ENCODE data around the gene ALOX5. TPM values are rescaled to one million over a fixed set of nuclear protein-coding genes. Genes with fewer than 3 reads are reported as not detected.
"Not testable (repeated sequence)": the region's sequence is repeated elsewhere in the genome, so short reads cannot be mapped to it uniquely, and the experiment has no call there.

Gene ALOX5
- polyA plus RNA-seq, 1 of the 3 experiments (the other 2 are of a cell fraction): not detected

GRCh38 chr10:45411607-45411940 is 37.6 kb downstream of the ALOX5 start (continued):
- TF ChIP-seq MAX (IDR thresholded peaks at IDR 0.05; ENCODE audit: low read depth): no peak
- no peak for TF ChIP-seq ZBTB33 (IDR thresholded peaks at IDR 0.05; ENCODE audit: borderline replicate concordance, low read depth)
- TF ChIP-seq MXI1 (IDR thresholded peaks at IDR 0.05; ENCODE audit: low read depth, low read length): no peak
- TF ChIP-seq POLR2AphosphoS5 (IDR thresholded peaks at IDR 0.05; ENCODE audit: low read depth, low read length): no peak
- no peak for TF ChIP-seq YY1 (IDR thresholded peaks at IDR 0.05; ENCODE audit: low read depth)
- TF ChIP-seq EP300 (IDR thresholded peaks at IDR 0.05; ENCODE audit: borderline replicate concordance in 1 of 2, low read depth in 1 of 2, low read length in 1 of 2): no peak
- no peak for TF ChIP-seq USF1 (IDR thresholded peaks at IDR 0.05; ENCODE audit: borderline replicate concordance, low read depth)
- TF ChIP-seq TEAD4 (IDR thresholded peaks at IDR 0.05; ENCODE audit: borderline replicate concordance, insufficient read depth): no peak
- no peak for TF ChIP-seq SMC3 (IDR thresholded peaks at IDR 0.05; ENCODE audit: low read depth, low read length)

GRCh38 chr10:45415062-45415461 is 41.0 kb downstream of the ALOX5 start:
- POLR2A ChIA-PET: not testable (repeated sequence)

GRCh38 chr10:45416603-45417002 is 42.6 kb downstream of the ALOX5 start:
- H3F3A ChIP-seq (replicated peaks; ENCODE audit: insufficient read depth): no peaks in the 10 kb centered on the region
- H3K9ac ChIP-seq: no peak overlapping the region
- no peak overlapping the region for H3K27ac ChIP-seq (ENCODE audit: low read depth in 2 of 2, low read length in 1 of 2)
- no peak for DNase-seq
- no peaks in the 10 kb centered on the region for H3K79me2 ChIP-seq (ENCODE audit: insufficient read depth)
- H2AFZ ChIP-seq (ENCODE audit: low read depth): no peak overlapping the region
- H4K20me1 ChIP-seq (ENCODE audit: insufficient read depth): no peaks in the 10 kb centered on the region
- peaks cover 0 to 12% of the 10 kb centered on the region in 2 experiments; a peak in 1 of 4 replicates for H3K4me1 ChIP-seq (ENCODE audit: control insufficient read depth in 1 of 2, insufficient read depth in 2 of 2, low read depth in 1 of 2, low read length in 1 of 2)
- 59% methylated on average over 2 of the region's 2 CpGs for WGBS (ENCODE audit: low lambda C conversion rate)
- peaks cover 7% of the 10 kb centered on the region; the same call in 1 of the 2 replicates for H3K27me3 ChIP-seq (ENCODE audit: insufficient read depth)
- no peaks in the 10 kb centered on the region for H3K36me3 ChIP-seq (replicated peaks in 1 of 2; ENCODE audit: control insufficient read depth in 1 of 2, insufficient read depth in 2 of 2, low read length in 1 of 2)
- H3K4me3 ChIP-seq (ENCODE audit: low read depth in 2 of 2, low read length in 1 of 2): no peak overlapping the region
- no peaks in the 10 kb centered on the region for H3K9me3 ChIP-seq
- CTCF ChIA-PET: no interaction called here
- no peak overlapping the region for H3K4me2 ChIP-seq
- TF ChIP-seq TCF12 (IDR thresholded peaks at IDR 0.05) (no peak), USF1 (IDR thresholded peaks at IDR 0.05; ENCODE audit: borderline replicate concordance, low read depth) (no peak), RXRA (IDR thresholded peaks at IDR 0.05; ENCODE audit: borderline replicate concordance, low read depth) (no peak), CTCF (IDR thresholded peaks at IDR 0.05) (no peak), REST (IDR thresholded peaks at IDR 0.05; ENCODE audit: low read depth, low read length) (no peak)
- POLR2A ChIA-PET: no interaction called here
- no peaks in the 10 kb centered on the region for H3K9me2 ChIP-seq

More at GRCh38 chr10:45415062-45415461, 41.0 kb downstream of the ALOX5 start:
- H3K4me2 ChIP-seq; H3K79me2 ChIP-seq (ENCODE audit: insufficient read depth); H4K20me1 ChIP-seq (ENCODE audit: insufficient read depth); H2AFZ ChIP-seq (ENCODE audit: low read depth); H3F3A ChIP-seq (replicated peaks; ENCODE audit: insufficient read depth); H3K27me3 ChIP-seq (ENCODE audit: insufficient read depth); H3K9me2 ChIP-seq; H3K36me3 ChIP-seq (replicated peaks in 1 of 2; ENCODE audit: control insufficient read depth in 1 of 2, insufficient read depth in 2 of 2, low read length in 1 of 2); H3K4me1 ChIP-seq (ENCODE audit: control insufficient read depth in 1 of 2, insufficient read depth in 2 of 2, low read depth in 1 of 2, low read length in 1 of 2); CTCF ChIA-PET; H3K27ac ChIP-seq (ENCODE audit: low read depth in 2 of 2, low read length in 1 of 2); DNase-seq; H3K4me3 ChIP-seq (ENCODE audit: low read depth in 2 of 2, low read length in 1 of 2); H3K9ac ChIP-seq; H3K9me3 ChIP-seq: not testable (repeated sequence)
- 50% methylated on average over 5 of the region's 5 CpGs for WGBS (ENCODE audit: low lambda C conversion rate)

Data from SK-N-SH (cell line).